ENCODE results near the gene MTR. TPM values are rescaled to one million over a fixed set of nuclear protein-coding genes. Genes with fewer than 3 reads are reported as not detected.

The MTR gene
- total RNA-seq, 1 experiment from 2014 or later: 24.6 TPM

- Histone ChIP-seq H3K27me3 (ENCODE audit: insufficient read depth, low read length) (no peaks in the 10 kb centered on the region), H3K9me2 (ENCODE audit: insufficient read depth) (no peaks in the 10 kb centered on the region), H3K9me3 (ENCODE audit: control insufficient read depth in 1 of 2, insufficient read depth in 1 of 2, low read depth in 1 of 2, low read length in 2 of 2) (no peaks in the 10 kb centered on the region), H3K4me3 (replicated peaks in 1 of 2; ENCODE audit: low read depth in 1 of 2, low read length in 2 of 2) (no peak overlapping the region), H3K36me3 (ENCODE audit: control insufficient read depth in 1 of 2, insufficient read depth in 2 of 2, low read length in 2 of 2) (no peaks in the 10 kb centered on the region), H3K4me2 (ENCODE audit: low read length) (no peak overlapping the region), H3K4me1 (ENCODE audit: control insufficient read depth in 1 of 2, insufficient read depth in 2 of 2, low read length in 2 of 2) (no peaks in the 10 kb centered on the region), H3K27ac (ENCODE audit: low read depth, low read length) (no peak overlapping the region), H4K20me1 (ENCODE audit: insufficient read depth) (no peaks in the 10 kb centered on the region), H3K9ac (ENCODE audit: low read length) (no peak overlapping the region), H3K79me2 (ENCODE audit: insufficient read depth, low read length) (no peaks in the 10 kb centered on the region), H2AFZ (ENCODE audit: low read depth, low read length, poor library complexity, severe bottlenecking) (no peak overlapping the region)
- ATAC-seq (no peak), DNase-seq (ENCODE audit: low read depth, low spot score) (no peak)
- no TSS peak for BruUV-seq (replicated peaks)
- CTCF ChIA-PET: no interaction called here
- TF ChIP-seq ZNF274 (IDR thresholded peaks at IDR 0.05; ENCODE audit: low read depth, low read length): no peak
- TF ChIP-seq FOSL1 (IDR thresholded peaks at IDR 0.05; ENCODE audit: low read depth): no peak
- no peak for TF ChIP-seq EZH2phosphoT487 (IDR thresholded peaks at IDR 0.05; ENCODE audit: borderline replicate concordance)
- TF ChIP-seq TCF7L2 (IDR thresholded peaks at IDR 0.05; ENCODE audit: borderline replicate concordance, extremely low read depth, insufficient read depth, insufficient read length): no peak
- no peak for TF ChIP-seq RAD21 (IDR thresholded peaks at IDR 0.05; ENCODE audit: low read depth)
- no peak for TF ChIP-seq SRF (IDR thresholded peaks at IDR 0.05; ENCODE audit: low read depth)
- no peak for TF ChIP-seq POLR2A (IDR thresholded peaks at IDR 0.05; ENCODE audit: borderline replicate concordance, extremely low read depth, insufficient read depth, insufficient read length)
- TF ChIP-seq EGR1 (IDR thresholded peaks at IDR 0.05; ENCODE audit: low read depth): no peak
- no peak for TF ChIP-seq JUND (IDR thresholded peaks at IDR 0.05)
- TF ChIP-seq SP1 (IDR thresholded peaks at IDR 0.05; ENCODE audit: low read depth): no peak
- TF ChIP-seq CTCF (IDR thresholded peaks at IDR 0.05 in 2 of 3, conservative IDR thresholded peaks at IDR 0.05 in 1 of 3; ENCODE audit: borderline replicate concordance in 1 of 3, insufficient read depth in 1 of 3, low read depth in 2 of 3, low read length in 2 of 3): no peak
- no peak for TF ChIP-seq ELF1 (IDR thresholded peaks at IDR 0.05; ENCODE audit: borderline replicate concordance, low read depth)
- TF ChIP-seq CBX3 (IDR thresholded peaks at IDR 0.05; ENCODE audit: low read depth): no peak
- TF ChIP-seq SIN3A (IDR thresholded peaks at IDR 0.05; ENCODE audit: low read depth): no peak
- no peak for TF ChIP-seq EZH2 (IDR thresholded peaks at IDR 0.05)
- TF ChIP-seq, protein P1, sequence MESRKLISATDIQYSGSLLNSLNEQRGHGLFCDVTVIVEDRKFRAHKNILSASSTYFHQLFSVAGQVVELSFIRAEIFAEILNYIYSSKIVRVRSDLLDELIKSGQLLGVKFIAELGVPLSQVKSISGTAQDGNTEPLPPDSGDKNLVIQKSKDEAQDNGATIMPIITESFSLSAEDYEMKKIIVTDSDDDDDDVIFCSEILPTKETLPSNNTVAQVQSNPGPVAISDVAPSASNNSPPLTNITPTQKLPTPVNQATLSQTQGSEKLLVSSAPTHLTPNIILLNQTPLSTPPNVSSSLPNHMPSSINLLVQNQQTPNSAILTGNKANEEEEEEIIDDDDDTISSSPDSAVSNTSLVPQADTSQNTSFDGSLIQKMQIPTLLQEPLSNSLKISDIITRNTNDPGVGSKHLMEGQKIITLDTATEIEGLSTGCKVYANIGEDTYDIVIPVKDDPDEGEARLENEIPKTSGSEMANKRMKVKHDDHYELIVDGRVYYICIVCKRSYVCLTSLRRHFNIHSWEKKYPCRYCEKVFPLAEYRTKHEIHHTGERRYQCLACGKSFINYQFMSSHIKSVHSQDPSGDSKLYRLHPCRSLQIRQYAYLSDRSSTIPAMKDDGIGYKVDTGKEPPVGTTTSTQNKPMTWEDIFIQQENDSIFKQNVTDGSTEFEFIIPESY (IDR thresholded peaks at IDR 0.05; ENCODE audit: extremely low read depth, insufficient replicate concordance, low read length): no peak
- TF ChIP-seq, protein P2, sequence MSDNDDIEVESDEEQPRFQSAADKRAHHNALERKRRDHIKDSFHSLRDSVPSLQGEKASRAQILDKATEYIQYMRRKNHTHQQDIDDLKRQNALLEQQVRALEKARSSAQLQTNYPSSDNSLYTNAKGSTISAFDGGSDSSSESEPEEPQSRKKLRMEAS (IDR thresholded peaks at IDR 0.05): no peak
- TF ChIP-seq YY1 (IDR thresholded peaks at IDR 0.05; ENCODE audit: extremely low read depth, insufficient replicate concordance, low read depth, low read length): no peak
- no peak for TF ChIP-seq CEBPB (IDR thresholded peaks at IDR 0.05; ENCODE audit: low read depth)
- no peak for TF ChIP-seq REST (IDR thresholded peaks at IDR 0.05; ENCODE audit: low read depth)
- POLR2A ChIA-PET: no interaction called here
- RAD21 ChIA-PET (ENCODE audit: low non-redundant PET in 1 of 2, low total read pairs in 2 of 2, uncharacterized antibody in 2 of 2, unreplicated experiment in 2 of 2): no interaction called here
- intact Hi-C loops (cut with micrococcal nuclease): no loop called here
These were observed 33.5 kb upstream of the MTR start for GRCh38 chr1:236761397-236762132.

All from HCT116 (cell line).